Natural killer cell (primary cell): ENCODE data around the gene XCR1. TPM values are rescaled to one million over a fixed set of nuclear protein-coding genes. Genes with fewer than 3 reads are reported as not detected.
A peak's percentile ranks its signal among the peaks of the same experiment; 100 is the strongest.

Source experiments
- ATAC-seq, 3 donors: fragments of 150-1000 bp in 2 of 3; fragments of 200-7000 bp in 1 of 3; cut with Tn5 transposase; 1 replicate in 1 of 3; 2 replicates in 2 of 3; pipeline ENCODE4 v1.10.0; 2021; ENCODE audit warnings: mild to moderate bottlenecking in 2 of 3, moderate library complexity in 2 of 3
- DNase-seq, 2 donors: peaks; one replicate each; pipeline versions ENCODE4 v3.0.0 to v3.0.0-alpha.2; 2013 to 2021; ENCODE audit warnings: mixed read lengths in 1 of 2
- H3K27ac ChIP-seq: one replicate; pipeline ENCODE4 v1.5.1; 2013; ENCODE audit warnings: mild to moderate bottlenecking, low read length
- H3K27me3 ChIP-seq: one replicate; pipeline ENCODE4 v1.6.1; 2013; ENCODE audit warnings: low read length; ENCODE audit not compliant: control insufficient read depth, insufficient read depth
- H3K36me3 ChIP-seq: one replicate; pipeline ENCODE4 v1.6.1; 2013; ENCODE audit warnings: low read length; ENCODE audit not compliant: control insufficient read depth, insufficient read depth
- H3K4me1 ChIP-seq: one replicate; pipeline ENCODE4 v1.6.1; 2013; ENCODE audit warnings: low read length; ENCODE audit not compliant: control insufficient read depth, insufficient read depth
- H3K4me3 ChIP-seq: one replicate; pipeline ENCODE4 v1.5.1; 2013; ENCODE audit warnings: low read length
- H3K9me3 ChIP-seq: one replicate; pipeline ENCODE4 v1.6.1; 2013; ENCODE audit warnings: low read length; ENCODE audit not compliant: control insufficient read depth, insufficient read depth
- H3K27ac Mint-ChIP-seq, 2 donors: one replicate each; pipeline ENCODE4 v1.8.0; 2022; ENCODE audit warnings: mild to moderate bottlenecking in 2 of 2, mixed read lengths in 2 of 2, moderate library complexity in 1 of 2
- H3K27me3 Mint-ChIP-seq, 2 donors: one replicate each; pipeline ENCODE4 v1.8.0; 2022; ENCODE audit warnings: low read depth in 2 of 2, mixed read lengths in 2 of 2
- H3K36me3 Mint-ChIP-seq: one replicate; pipeline ENCODE4 v1.8.0; 2022; ENCODE audit warnings: mixed read lengths
- H3K4me1 Mint-ChIP-seq, 2 donors: one replicate each; pipeline ENCODE4 v1.8.0; 2022; ENCODE audit warnings: mixed read lengths in 2 of 2
- H3K4me3 Mint-ChIP-seq: one replicate; pipeline ENCODE4 v1.8.0; 2022; ENCODE audit warnings: mild to moderate bottlenecking, moderate library complexity, mixed read lengths
- H3K9me3 Mint-ChIP-seq, 2 donors: one replicate each; pipeline ENCODE4 v1.8.0; 2022; ENCODE audit warnings: mixed read lengths in 2 of 2
- WGBS: methylation state at CpG from one replicate; pipeline ENCODE4 v1.1.7; 2013; ENCODE audit warnings: missing lambda C conversion rate; ENCODE audit not compliant: insufficient coverage; 5-methylcytosine and 5-hydroxymethylcytosine counted together
- intact Hi-C: fragments of 100-400 bp; cut with micrococcal nuclease; formaldehyde crosslinking; loops from one replicate; pipeline ENCODE4 v1.14.2; 2022
- total RNA-seq, 4 donors: library from RNA; stranded (reverse); fragments of 120-200 nt in 1 of 4; gene quantifications; one replicate each; pipeline versions ENCODE4 v1.2.3 to v1.2.4, GENCODE V29; 2013 to 2022
- TF ChIP-seq, protein P1 (sequence below): fragments of 200-600 bp; IDR thresholded peaks from one replicate; pipeline ENCODE4 v1.8.0; 2022; ENCODE audit warnings: antibody characterized with exemption

Gene XCR1
- total RNA-seq, 3 donors from 2014 or later (not counting 1 experiment from before 2014, with no cell fraction given) = 0.21 TPM; not detected in 2

DNA sequence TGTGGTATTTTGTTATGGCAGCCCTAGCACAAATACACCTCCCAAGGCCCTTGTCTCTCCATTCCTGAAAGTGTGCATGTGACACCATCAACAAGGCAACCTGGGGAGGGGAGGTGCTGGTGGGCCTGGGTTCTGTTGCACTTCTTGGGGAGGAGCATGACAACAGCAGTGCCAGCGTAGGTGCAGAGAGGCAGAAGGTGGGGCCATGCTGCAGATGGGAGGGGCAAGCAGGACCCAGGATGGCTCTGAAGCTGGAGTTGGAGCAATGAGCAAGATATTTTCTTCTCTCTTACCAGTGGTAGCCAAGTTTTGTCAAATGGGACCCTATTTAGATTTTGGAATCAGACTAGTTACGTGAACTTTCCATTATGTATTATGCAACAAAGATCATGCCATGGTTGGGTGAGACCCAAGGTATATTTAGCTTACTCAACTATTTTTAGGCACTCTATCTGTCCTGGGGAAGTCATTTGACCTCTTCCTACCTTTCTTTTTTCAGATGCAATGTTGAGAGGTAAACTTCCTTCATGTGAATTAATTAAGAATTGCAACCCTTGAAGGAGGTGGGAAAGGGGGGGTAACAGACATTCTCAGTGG, 35.1 kb downstream of the XCR1 start:
- H3K4me3 ChIP-seq = no peak overlapping the region
- H3K36me3 Mint-ChIP-seq = no peaks in the 10 kb centered on the region
- H3K4me1 ChIP-seq = peaks cover 73% of the 10 kb centered on the region
- no peaks in the 10 kb centered on the region for H3K9me3 Mint-ChIP-seq
- H3K36me3 ChIP-seq = no peaks in the 10 kb centered on the region
- TF ChIP-seq, protein P1, sequence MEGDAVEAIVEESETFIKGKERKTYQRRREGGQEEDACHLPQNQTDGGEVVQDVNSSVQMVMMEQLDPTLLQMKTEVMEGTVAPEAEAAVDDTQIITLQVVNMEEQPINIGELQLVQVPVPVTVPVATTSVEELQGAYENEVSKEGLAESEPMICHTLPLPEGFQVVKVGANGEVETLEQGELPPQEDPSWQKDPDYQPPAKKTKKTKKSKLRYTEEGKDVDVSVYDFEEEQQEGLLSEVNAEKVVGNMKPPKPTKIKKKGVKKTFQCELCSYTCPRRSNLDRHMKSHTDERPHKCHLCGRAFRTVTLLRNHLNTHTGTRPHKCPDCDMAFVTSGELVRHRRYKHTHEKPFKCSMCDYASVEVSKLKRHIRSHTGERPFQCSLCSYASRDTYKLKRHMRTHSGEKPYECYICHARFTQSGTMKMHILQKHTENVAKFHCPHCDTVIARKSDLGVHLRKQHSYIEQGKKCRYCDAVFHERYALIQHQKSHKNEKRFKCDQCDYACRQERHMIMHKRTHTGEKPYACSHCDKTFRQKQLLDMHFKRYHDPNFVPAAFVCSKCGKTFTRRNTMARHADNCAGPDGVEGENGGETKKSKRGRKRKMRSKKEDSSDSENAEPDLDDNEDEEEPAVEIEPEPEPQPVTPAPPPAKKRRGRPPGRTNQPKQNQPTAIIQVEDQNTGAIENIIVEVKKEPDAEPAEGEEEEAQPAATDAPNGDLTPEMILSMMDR = no peak
- peaks cover 67 to 68% of the 10 kb centered on the region in 2 donors for H3K4me1 Mint-ChIP-seq
- WGBS = 84% methylated on average over 2 of the region's 2 CpGs
- DNase-seq (peak in 1 of 2 donors; percentile 31), ATAC-seq (no peak)
- intact Hi-C loops = loop anchor here (2.0 to 10.0 kb wide), 4 partner anchors 15 to 297 kb away; no protein-coding TSS in a partner anchor
- no peaks in the 10 kb centered on the region for H3K9me3 ChIP-seq
- no peaks in the 10 kb centered on the region for H3K27me3 Mint-ChIP-seq
- H3K4me3 Mint-ChIP-seq = peak overlapping the region; percentile 9
- peak overlapping the region; percentile 21 to 86 for H3K27ac Mint-ChIP-seq
- H3K27me3 ChIP-seq = no peaks in the 10 kb centered on the region
- peak overlapping the region; percentile 41 for H3K27ac ChIP-seq

DNA sequence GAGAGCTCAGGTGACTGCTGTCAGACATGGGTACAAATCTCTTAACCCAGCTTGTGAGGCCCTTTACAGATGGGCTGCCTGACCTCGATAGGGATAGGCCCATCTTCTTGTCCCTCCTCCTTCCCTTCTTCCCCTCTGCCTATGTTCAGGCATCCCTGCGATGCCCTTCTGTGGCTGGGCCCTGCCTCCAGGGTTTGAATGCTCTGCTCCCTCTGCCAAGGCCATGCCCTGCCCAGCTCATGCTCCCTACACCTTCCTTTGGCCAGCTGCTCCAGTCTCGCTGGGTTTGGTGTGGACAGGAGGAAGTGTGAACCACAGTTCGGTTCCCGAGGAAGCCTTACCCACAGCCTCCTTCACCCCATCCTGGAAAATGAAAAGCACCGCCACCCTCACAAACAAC, 35.9 kb downstream of the XCR1 start:
- TF ChIP-seq, protein P1 = no peak
- no peak overlapping the region for H3K4me3 ChIP-seq
- Mint-ChIP-seq H3K9me3 (no peaks in the 10 kb centered on the region), H3K4me1 (peaks cover 71 to 73% of the 10 kb centered on the region in 2 donors), H3K27ac (peak overlapping the region; percentile 50 to 86), H3K36me3 (no peaks in the 10 kb centered on the region), H3K27me3 (no peaks in the 10 kb centered on the region), H3K4me3 (peak overlapping the region; percentile 6)
- no peaks in the 10 kb centered on the region for H3K36me3 ChIP-seq
- ATAC-seq (no peak), DNase-seq (no peak)
- intact Hi-C loops = loop anchor here (5.0 to 10.0 kb wide), 3 partner anchors 34 to 297 kb away; no protein-coding TSS in a partner anchor
- no peaks in the 10 kb centered on the region for H3K27me3 ChIP-seq
- H3K4me1 ChIP-seq = peaks cover 71% of the 10 kb centered on the region
- 36% methylated on average over 6 of the region's 6 CpGs for WGBS
- H3K9me3 ChIP-seq = no peaks in the 10 kb centered on the region
- H3K27ac ChIP-seq = no peak overlapping the region

DNA sequence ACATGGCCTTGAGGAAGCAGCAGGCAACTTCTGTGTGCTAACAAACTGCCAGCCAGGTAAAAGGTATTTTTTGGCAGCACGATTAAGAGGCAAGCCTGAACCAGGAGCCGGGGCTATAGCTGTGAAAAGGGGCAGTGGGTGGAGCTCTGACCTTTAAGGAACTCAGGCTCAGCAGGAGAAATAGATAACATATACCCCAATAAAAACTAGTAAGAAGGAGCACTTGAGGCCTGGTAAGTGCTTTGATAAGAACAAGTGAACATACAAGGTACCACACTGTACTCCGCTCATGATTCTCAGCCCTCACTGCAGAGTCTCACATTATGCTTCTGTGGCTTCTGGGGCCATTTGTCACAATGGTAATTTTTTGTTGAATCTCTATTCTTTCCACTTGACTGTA, 37.1 kb downstream of the XCR1 start:
- H3K27me3 ChIP-seq = no peaks in the 10 kb centered on the region
- no peak for ATAC-seq
- peak overlapping the region in 1 of 2 donors; percentile 6 for H3K27ac Mint-ChIP-seq
- no peaks in the 10 kb centered on the region for H3K9me3 ChIP-seq
- no peaks in the 10 kb centered on the region for H3K9me3 Mint-ChIP-seq
- WGBS = 42% methylated on average over 2 of the region's 3 CpGs
- H3K4me1 Mint-ChIP-seq = peaks cover 68 to 80% of the 10 kb centered on the region in 2 donors
- H3K36me3 ChIP-seq = peaks cover 2% of the 10 kb centered on the region
- TF ChIP-seq, protein P1 = no peak
- no peaks in the 10 kb centered on the region for H3K27me3 Mint-ChIP-seq
- no peak overlapping the region for H3K27ac ChIP-seq
- no peak overlapping the region for H3K4me3 ChIP-seq
- H3K4me3 Mint-ChIP-seq = no peak overlapping the region
- peaks cover 67% of the 10 kb centered on the region for H3K4me1 ChIP-seq
- intact Hi-C loops = loop anchor here (5.0 to 10.0 kb wide), 3 partner anchors 33 to 295 kb away; no protein-coding TSS in a partner anchor
- no peaks in the 10 kb centered on the region for H3K36me3 Mint-ChIP-seq
- no peak for DNase-seq
